ENCODE measurements around the gene CPT1B. TPM values are rescaled to one million over a fixed set of nuclear protein-coding genes. Genes with fewer than 3 reads are reported as not detected.
A peak's percentile ranks its signal among the peaks of the same experiment; 100 is the strongest.

The CPT1B gene
- total RNA-seq, 1 donor from 2014 or later, result 12.7 TPM

DNA sequence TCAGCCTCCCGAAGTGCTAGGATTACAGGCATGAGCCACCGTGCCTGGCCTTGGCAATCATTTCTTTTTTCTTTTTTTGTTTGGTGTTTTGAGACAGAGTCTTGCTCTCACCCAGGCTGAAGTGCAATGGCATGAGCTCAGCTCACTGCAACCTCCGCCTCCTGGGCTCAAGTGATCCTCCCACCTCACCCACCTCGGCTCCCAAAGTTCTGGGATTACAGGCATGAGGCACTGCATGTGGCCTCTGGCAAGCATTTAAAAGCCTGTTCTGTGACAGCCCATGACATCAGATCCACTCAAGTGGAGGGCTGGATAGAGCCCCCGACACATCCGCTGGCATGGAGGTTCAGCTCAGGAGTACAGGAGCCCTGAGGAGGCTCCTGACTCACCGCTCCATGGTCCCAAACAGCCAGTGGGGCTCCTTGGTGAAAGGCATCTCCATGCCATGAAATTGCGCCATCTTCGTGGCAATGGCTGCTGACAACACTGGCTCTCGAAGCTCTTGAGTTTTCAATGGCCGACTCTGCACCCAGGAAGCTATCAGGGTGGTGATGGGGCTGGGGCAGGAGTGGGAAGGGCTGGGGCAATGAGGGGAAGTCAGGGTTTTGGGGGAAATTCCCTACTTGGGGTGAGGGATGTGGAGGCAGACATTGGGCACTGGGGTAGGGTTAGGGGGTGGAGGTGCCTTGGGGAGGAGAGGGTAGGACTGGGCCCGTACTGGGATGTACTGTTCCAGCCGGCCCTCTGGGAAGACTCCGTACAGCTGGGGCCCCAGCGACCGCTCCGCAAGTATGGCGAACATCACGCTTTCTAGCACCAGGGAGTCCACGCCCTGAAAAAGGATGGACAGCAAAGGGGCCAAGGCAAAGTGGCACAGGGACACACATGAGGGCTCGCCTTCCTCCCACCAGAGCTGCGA, 3.1 kb upstream of the CPT1B start:
- ATAC-seq (no peak), DNase-seq (peak; percentile 64)
- Histone ChIP-seq H3K27ac (peak overlapping the region; percentile 99), H3K4me3 (peak overlapping the region; percentile 82), H3K4me1 (peaks cover 27% of the 10 kb centered on the region), H3K27me3 (no peaks in the 10 kb centered on the region), H3K9me3 (no peaks in the 10 kb centered on the region), H3K36me3 (no peaks in the 10 kb centered on the region)
- intact Hi-C loops (cut with DNase I), result no loop called here
- TF ChIP-seq CTCF (IDR thresholded peaks at IDR 0.05), result no peak

DNA sequence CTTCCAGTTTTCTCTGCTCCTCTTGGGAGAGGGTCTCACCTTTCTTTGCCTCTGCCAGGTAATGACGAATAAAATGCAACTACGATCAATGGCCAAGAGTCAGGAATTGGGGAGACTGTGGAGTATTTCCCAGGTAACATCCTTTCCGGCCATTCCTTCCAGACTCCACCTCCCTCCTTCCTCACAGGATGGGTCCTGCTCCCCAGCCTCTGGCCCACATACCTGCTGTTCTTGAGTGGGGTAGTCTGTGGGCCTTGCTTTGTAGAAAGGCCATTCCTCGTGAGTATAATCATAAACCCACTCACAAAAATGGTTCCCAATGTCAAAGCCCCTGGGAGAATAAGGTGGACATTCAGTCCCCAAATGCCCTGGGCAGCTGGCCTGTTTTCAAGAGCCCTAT, 1.5 kb upstream of the CPT1B start:
- H3K4me1 ChIP-seq, result peaks cover 27% of the 10 kb centered on the region
- DNase-seq, result no peak
- H3K9me3 ChIP-seq, result no peaks in the 10 kb centered on the region
- no peak for ATAC-seq
- no peak for TF ChIP-seq CTCF (IDR thresholded peaks at IDR 0.05)
- intact Hi-C loops (cut with DNase I), result no loop called here
- no peak overlapping the region for H3K4me3 ChIP-seq
- H3K36me3 ChIP-seq, result no peaks in the 10 kb centered on the region
- H3K27ac ChIP-seq, result no peak overlapping the region
- no peaks in the 10 kb centered on the region for H3K27me3 ChIP-seq

GRCh38 chr22:50578776-50579310, 616 bp upstream of the CPT1B start:
- DNase-seq (no peak), ATAC-seq (no peak)
- intact Hi-C loops (cut with DNase I), result no loop called here

DNA sequence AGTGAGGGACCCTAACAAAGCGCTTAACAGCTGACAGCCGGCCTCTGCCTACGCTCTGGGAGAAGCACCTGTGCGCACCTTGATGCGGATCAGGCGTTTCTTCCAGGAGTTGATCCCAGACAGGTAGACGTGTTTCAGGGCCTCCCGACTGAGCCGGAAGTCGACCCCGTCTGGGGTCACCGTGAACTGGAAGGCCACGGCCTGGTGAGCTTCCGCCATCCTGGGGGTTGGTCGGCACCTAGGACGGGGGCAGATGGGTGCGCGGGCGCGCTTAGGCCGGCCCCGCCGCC, 585 bp downstream of the CPT1B start:
- Histone ChIP-seq H3K9me3 (no peaks in the 10 kb centered on the region), H3K4me3 (no peak overlapping the region), H3K27me3 (no peaks in the 10 kb centered on the region), H3K36me3 (no peaks in the 10 kb centered on the region), H3K27ac (no peak overlapping the region), H3K4me1 (peaks cover 23% of the 10 kb centered on the region)
- no peak for TF ChIP-seq CTCF (IDR thresholded peaks at IDR 0.05)
- ATAC-seq, result no peak
- no peak for DNase-seq
- intact Hi-C loops (cut with DNase I), result no loop called here

More at GRCh38 chr22:50578776-50579310, 616 bp upstream of the CPT1B start:
- H3K9me3 ChIP-seq, result no peaks in the 10 kb centered on the region
- TF ChIP-seq CTCF (IDR thresholded peaks at IDR 0.05), result no peak
- no peaks in the 10 kb centered on the region for H3K27me3 ChIP-seq
- H3K4me3 ChIP-seq, result no peak overlapping the region
- peaks cover 27% of the 10 kb centered on the region for H3K4me1 ChIP-seq
- H3K27ac ChIP-seq, result no peak overlapping the region
- no peaks in the 10 kb centered on the region for H3K36me3 ChIP-seq

DNA sequence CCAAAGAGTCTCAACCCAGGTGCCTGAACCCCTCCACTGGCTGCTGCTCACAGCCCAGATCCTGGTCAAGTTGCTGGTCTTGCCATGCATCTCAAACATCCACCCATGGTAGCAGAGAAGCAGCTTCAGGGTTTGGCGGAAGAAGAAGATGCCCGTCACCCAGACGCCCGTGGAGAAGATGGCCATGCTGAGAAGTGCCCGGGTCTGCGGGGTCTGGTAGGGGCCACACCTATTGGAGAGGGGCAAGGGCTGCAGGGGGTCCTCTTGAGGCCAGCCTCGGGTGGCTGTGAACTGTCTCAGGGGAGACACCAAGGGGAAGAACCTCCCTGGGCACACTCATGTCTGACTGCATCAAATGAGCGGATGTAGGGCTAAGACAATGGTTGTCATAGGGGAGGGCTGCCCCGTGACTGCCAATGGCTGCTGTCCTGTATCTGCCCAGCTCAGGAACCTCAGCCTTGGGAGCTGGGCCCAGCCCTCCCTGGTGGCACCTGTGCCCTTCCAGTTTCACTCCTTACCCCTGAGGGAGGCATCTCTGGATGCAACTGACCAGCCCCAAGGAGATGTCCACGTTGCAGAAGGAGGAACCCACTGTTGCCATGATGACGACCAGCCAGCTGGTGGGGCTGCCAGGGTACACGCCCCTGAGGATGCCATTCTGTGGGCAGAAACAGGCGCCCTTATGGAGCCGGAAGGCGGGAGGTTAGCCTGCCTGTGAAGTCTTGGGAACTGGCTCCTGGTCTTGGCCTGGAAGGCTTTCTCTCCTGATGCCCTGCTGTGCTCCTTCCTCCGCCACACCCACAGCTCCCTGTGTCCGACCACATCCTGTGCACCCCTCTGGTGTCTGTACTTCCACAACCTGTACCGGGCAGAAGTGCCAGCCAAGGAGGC, 1.2 kb downstream of the CPT1B start:
- intact Hi-C loops (cut with DNase I), result no loop called here
- Histone ChIP-seq H3K36me3 (no peaks in the 10 kb centered on the region), H3K27ac (no peak overlapping the region), H3K27me3 (no peaks in the 10 kb centered on the region), H3K4me1 (peaks cover 23% of the 10 kb centered on the region), H3K4me3 (no peak overlapping the region), H3K9me3 (no peaks in the 10 kb centered on the region)
- no peak for DNase-seq
- no peak for ATAC-seq
- TF ChIP-seq CTCF (IDR thresholded peaks at IDR 0.05), result no peak
